COR-L47 (cell line): ENCODE results near the gene PMF1.
A peak's percentile ranks its signal among the peaks of the same experiment; 100 is the strongest.
"Not testable (repeated sequence)": the region's sequence is repeated elsewhere in the genome, so short reads cannot be mapped to it uniquely, and the experiment has no call there.

Experiments
- DNase-seq: peaks from one replicate; lab custom pipeline; 2025; lab: John Stamatoyannopoulos, UW

PMF1 gene, protein sequence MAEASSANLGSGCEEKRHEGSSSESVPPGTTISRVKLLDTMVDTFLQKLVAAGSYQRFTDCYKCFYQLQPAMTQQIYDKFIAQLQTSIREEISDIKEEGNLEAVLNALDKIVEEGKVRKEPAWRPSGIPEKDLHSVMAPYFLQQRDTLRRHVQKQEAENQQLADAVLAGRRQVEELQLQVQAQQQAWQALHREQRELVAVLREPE

GRCh38 chr1:156212833-156213643, at the start of gene PMF1:
TSS of gene PMF1 (plus strand) at chr1:156213007. CDS start at chr1:156213016, 9 bp downstream.
- peak; percentile 96 for DNase-seq

GRCh38 chr1:156163712-156164111, 49.1 kb upstream of the PMF1 start:
- DNase-seq = no peak

DNA sequence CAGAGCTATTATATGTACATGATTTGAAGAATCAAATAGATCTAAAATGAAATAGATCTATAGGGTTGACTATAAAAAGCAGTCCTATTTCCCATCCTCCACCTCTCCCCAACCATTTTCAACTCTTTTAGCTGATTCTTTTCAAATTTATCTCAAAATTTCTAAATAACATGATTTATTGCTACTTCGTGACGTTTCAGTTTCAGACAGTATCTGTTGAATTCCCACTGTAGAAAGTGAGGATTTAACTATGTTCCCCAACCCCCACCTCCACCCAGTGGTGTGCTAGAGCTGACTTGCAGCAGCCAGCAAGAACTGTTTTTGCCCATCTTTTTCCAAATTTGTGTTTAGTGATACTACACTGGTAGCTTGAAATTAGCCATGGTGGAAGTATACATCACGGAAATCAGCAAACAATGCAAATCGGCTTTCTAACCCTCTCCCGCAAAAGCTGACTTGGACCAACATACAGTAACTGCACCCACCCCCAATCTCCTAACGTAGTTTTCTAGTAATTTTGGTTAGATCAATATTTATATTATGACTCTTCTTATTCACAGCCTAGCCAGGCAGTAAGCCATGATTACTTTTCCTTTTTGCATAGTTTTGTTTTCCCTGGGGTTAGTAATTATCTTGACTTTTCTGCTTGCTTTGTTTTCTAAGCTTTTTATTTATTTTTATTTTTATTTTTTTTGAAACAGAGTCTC, 48.5 kb upstream of the PMF1 start:
- DNase-seq = no peak

- DNase-seq = no peak
These were observed 47.7 kb upstream of the PMF1 start for GRCh38 chr1:156165083-156165482.

DNA sequence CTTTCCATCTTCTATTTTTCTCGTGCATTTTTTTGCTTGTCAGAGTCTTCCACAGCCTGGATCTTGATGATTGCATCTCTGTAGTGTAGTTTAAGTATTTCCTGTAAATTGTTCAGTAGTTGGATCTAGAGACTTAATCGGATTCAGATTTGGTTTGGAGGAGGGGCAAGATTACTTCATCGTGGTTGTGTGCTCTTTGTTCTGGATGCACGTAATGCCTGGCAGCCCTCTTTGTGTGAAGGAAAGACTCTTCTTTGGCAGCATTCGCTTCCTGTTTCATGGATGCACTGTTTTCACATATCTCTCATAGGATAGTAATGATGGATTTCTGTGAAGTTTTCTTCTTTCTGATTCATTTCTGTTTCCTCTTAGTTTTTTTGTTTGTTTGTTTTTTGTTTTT, 45.3 kb upstream of the PMF1 start:
- DNase-seq = no peak

DNA sequence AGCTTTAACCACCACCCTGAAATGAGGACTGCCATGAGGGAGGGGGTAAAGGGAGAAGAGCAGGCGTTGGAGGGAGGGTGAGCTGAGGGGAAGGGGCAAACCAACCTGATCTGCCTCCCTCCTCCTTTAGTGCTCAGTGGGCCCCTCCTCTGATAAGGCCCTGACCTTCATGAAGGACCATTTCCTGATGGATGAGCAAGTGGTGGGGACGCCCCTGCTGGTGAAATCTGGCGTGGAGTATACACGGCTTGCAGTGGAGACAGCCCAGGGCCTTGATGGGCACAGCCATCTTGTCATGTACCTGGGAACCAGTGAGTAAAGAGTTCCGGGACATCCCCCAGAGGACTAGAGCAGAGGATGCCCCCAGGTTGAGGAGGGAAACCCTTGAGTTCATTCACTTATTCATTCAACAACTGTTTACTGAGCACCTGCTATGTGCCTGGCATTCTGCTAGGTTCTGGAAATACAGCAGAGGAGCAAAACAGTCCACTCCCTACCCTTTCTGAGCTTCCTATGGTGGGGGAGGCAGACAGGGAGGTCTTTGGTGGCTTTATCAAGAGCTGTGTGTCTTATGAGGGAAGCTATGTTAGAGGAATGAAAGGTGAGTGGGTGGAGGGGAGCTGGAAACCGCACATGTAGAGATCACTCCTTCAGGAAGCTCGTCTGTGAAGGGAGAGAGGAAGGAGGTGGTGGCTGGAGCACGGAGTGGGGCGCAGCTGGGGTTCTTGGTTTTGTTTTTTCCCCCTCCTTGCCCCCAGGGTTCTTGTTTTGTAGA, 39.9 kb upstream of the PMF1 start:
- no peak for DNase-seq

GRCh38 chr1:156176610-156177210, 36.1 kb upstream of the PMF1 start:
- no peak for DNase-seq

DNA sequence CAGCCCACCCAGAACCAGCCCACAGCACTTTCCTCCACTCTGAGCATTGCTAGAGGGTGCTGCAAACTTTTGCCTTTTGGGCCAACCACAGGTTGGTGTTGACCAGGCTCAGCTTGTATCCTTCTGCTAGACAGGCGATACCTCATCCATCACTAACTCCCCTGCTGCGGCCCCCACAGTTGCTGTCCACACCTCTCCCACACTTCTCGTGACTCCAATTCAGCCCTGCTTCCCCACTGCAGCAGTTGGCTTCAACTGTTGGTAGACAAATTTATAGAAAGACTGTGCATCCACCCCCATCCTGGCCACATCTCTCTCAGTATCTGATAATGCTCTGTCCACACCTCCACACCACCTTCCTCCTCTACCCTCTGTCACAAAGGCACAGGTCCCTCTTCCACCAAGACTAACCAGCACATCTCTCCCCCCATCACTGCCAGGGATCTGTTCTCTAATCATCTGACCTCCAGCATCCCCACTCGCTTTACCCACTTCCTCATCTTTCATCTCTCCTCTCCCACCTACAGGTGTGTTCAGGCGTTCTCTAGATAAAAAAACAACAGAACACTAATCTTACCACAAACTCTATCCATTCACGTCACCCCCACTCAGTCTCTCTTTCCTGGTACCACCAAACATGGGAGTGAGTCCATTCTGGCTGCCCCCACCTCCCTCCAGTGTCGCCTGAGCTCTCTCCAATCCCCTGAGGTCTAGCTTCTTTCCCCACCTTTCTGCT, 34.7 kb upstream of the PMF1 start:
- no peak for DNase-seq

DNA sequence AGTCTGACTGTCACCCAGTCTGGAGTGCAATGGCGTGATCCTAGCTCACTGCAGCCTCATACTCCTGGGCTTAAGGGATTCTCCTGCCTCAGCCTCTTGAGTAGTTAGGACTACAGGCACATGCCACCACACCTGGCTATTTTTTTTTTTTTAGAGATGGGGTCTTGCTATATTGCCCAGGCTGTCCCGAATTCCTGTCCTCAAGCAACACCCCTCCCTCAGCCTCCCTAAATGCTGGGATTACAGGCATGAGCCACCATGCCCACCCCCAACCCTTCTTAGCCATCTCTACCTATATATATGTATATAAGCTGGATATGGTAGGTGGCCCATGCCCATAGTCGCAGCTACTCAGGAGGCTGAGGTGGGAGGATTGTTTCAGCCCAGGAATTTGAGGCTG, 32.3 kb upstream of the PMF1 start:
- DNase-seq = no peak

GRCh38 chr1:156181391-156181924, 31.3 kb upstream of the PMF1 start:
- not testable (repeated sequence) for DNase-seq

DNA sequence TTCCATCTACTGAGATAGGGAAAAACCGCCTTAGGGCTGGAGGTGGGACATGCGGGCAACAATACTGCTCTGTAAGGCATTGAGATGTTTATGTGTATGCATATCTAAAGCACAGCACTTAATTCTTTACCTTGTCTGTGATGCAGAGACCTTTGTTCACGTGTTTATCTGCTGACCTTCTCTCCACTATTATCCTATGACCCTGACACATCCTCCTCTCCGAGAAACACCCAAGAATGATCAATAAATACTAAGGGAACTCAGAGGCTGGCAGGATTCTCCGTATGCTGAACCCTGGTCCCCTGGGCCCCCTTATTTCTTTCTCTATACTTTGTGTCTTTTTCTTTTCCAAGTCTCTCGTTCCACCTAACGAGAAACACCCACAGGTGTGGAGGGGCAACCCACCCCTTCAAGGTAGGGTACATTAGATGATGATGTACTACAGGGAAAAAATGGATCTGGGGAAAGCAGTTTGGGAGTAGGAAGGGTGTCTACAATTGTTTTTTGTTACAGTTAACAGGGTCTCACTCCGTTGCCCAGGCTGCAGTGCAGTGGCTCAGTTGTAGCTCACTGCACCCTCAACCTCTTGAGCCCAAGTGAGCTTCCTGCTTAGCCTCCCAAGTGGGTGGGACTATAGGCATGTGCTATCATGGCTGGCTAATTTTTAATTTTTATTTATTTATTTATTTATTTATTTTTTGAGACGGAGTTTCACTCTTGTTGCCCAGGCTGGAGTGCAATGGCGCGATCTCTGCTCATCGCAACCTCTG, 30.6 kb upstream of the PMF1 start:
- DNase-seq = not testable (repeated sequence)

GRCh38 chr1:156186347-156187177, 26.2 kb upstream of the PMF1 start:
- DNase-seq = not testable (repeated sequence)

DNA sequence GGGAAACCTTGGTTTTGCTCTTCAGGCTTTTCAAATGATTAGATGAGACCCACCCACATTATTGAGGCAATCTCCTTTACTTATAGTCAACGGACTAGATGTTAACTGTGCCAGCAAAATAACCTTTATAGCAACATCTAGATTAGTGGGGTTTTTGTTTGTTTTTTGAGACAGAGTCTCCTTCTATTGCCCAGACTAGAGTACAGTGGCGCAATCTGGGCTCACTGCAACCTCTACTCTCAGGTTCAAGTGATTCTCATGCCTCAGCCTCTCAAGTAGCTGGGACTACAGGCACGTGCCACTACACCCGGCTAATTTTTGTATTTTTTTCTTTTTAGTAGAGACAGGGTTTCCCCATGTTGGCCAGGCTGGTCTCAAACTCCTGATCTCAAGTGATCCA, 22.5 kb upstream of the PMF1 start:
- not testable (repeated sequence) for DNase-seq

- DNase-seq = no peak
These were observed 21.4 kb upstream of the PMF1 start for GRCh38 chr1:156191292-156191964.

DNA sequence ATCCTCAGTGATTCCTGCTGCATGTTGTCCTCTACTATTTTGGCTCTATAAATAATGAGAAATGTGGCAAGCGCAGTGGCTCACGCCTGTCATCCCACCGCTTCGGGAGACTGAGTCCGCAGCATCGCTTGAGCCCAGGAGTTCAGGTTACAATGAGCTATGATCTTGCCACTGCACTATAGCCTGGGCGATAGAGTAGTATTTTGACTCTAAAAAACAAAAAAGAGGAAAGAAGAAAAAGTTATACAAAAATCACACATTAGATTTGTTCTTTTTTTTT, 19.7 kb upstream of the PMF1 start:
- DNase-seq = no peak

DNA sequence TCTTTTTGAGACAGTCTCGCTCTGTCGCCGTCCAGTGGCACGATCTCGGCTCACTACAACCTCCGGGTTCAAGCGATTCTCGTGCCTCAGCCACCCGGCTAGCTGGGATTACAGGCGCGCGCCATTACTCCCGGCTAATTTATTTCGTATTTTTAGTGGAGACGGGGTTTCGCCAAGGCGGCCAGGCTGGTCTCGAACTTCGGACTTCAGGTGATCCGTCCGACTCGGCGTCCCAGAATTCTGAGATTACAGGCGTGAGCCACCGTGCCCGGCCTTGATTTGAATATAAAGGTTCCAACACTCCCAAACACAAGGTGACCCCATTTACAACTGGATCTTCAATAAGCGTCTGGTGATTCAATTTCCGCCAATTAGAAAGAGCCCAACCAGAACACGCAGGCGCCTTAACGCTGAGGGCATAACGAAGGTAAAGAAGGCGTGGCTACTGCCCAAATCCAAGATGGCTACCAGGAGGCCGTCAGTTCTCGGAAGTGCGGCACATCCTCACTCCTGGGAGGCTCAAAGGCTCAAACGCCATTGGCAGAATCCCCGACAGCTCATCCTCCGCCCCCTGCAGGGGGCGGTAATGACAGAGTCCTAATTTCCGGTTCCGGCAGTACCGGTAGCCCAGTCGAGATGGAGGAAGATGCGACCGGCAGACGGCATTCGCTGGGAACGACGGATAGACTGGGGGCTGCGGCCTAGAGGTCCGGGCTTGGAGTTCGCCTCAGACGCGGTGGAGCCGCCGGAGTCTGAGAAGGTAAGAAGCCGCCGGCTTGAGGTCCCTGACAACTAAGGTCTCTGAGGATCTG, 19.1 kb upstream of the PMF1 start, which contains the start of gene SLC25A44:
Gene SLC25A44, plus strand, starts transcription at position 617 of the 812 bp plus-strand sequence. CDS start 5,744 bp downstream, outside the sequence.
- DNase-seq = peak; percentile 99

DNA sequence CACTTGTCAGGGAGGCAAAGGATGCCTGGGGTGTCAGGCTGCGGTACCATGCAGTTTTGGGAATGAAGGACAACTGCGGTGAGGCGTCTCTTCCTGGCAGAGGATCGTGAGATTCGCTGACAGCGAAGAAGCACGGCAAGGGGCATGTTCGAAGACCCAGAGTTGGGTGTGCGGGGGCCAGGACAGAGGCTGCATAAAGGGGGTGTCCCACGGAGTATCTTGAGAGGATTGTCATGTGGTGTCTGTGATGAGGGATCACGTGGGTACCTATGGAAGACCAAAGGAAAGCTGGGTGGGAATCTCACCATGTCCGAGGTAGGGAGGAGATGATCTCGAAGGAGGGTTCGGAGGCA, 18.5 kb upstream of the PMF1 start:
- no peak for DNase-seq

- DNase-seq = no peak
These were observed 17.0 kb upstream of the PMF1 start for GRCh38 chr1:156195853-156196252.
